Activated CD8-positive, alpha-beta memory T cell treated with anti-CD3 and anti-CD28 coated beads, Interleukin-2, amount 50 U/mL, for 48 hours (primary cell): ENCODE data around the gene ALG6.
"Not testable (repeated sequence)": the region's sequence is repeated elsewhere in the genome, so short reads cannot be mapped to it uniquely, and the experiment has no call there.

ENCODE experiments used
- DNase-seq: peaks from one replicate; pipeline ENCODE4 v3.0.0-alpha.2; 2020

Gene ALG6

DNA sequence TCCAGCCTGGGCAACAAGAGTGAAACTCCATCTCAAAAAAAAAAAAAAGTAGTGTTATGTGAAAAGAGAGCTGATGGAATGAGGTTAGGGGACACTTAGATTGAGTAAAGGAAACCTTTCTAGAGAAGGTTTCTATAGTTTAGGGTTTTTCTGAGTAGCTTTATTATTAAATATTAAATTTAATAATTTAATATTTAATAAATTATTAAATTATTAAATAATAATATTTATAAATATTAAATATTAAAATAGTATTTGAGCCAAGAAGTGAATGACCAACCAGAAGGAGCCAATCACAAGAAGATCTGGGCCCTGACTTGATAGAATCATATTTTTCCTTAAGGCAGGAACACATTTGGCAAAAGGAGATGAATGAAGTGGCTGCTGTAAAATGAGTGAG lies 50.7 kb downstream of the ALG6 start:
- DNase-seq = no peak

GRCh38 chr1:63420746-63421145 lies 53.3 kb downstream of the ALG6 start:
- DNase-seq = not testable (repeated sequence)

DNA sequence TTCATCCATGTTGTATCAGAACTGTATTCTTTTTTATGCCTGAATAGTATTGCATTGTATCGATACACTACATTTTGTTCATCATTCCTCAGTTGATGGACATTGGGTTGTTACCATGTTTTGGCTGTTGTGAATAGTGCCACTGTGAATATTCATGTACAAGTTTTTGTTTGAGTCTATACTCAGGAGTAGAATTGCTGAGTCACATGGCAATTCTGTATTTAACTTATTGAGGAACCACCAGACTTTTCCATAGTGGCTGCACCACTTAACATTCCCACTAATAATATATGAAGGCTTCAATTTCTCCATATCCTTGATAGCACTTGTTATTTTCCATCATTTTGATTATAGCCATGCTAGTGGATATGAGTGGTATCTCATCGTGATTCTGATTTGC lies 56.2 kb downstream of the ALG6 start:
- no peak for DNase-seq

DNA sequence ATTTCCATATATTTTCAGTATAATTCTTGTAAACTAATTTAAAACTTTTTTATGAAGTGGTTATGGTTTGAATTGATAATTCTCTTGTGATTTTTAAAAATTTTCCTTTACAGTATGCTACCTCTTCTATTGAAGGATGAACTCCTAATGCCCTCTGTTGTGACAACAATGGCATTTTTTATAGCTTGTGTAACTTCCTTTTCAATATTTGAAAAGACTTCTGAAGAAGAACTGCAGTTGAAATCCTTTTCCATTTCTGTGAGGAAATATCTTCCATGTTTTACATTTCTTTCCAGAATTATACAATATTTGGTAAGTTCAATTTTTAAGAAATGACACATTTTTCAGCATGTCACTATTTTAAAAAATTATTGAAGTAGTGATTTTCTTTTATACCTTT lies 61.4 kb downstream of the ALG6 start:
- no peak for DNase-seq

DNA sequence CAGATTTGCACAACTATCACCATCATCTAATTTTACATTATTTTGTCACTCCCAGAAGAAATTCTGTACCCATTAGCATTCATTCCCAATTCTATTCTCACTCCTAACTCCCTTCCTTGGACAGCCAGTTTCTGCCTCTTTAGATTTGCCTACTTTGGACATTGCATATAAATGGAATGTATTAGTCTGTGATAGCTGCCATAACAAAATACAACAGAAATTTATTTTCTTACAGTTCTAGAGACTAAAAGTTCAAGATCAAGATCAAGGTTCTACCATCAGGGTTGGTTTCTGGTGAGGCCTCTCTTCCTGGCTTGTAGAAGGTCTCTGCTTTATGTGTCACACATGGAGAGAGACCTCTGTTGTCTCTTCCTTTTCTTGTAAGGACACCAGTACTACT lies 61.9 kb downstream of the ALG6 start:
- no peak for DNase-seq

DNA sequence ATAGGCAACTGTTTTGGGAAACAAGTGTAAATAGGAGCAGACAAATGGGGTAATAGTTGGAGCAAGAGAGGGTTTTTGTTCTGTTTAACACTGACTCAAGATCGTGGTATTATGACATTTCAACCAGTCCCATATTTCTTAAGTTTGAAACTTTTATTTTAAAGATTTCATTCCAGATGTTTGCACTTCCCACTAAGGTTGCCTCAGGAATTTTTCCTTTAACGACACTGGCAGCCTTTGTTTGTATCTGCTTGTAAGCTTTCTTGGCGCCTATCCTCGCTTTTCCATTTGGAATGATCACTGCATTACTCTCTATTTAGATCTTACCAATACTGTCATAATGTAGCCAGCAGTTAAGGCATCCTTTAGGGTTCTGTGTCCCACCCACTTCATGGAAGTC lies 67.7 kb downstream of the ALG6 start:
- DNase-seq = no peak

DNA sequence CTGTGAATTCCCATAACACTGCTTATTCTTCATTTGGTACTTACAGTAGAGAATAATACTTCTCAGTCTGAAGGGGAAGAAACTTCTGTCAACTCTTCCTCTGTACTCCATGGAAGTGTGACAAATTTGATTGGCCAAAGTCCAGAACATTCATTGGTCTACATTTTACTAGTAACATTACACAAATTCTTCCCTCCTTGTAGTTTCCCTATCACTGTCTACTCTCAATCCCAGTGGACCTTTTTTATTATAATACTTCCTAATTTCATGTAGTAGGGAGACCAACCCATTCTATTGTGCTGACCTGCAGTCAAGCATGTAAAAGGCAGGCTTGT lies 74.7 kb downstream of the ALG6 start:
- no peak for DNase-seq

GRCh38 chr1:63448731-63449246 lies 81.4 kb downstream of the ALG6 start:
- no peak for DNase-seq

- no peak for DNase-seq
Observed at GRCh38 chr1:63450416-63450815, 83.0 kb downstream of the ALG6 start.

DNA sequence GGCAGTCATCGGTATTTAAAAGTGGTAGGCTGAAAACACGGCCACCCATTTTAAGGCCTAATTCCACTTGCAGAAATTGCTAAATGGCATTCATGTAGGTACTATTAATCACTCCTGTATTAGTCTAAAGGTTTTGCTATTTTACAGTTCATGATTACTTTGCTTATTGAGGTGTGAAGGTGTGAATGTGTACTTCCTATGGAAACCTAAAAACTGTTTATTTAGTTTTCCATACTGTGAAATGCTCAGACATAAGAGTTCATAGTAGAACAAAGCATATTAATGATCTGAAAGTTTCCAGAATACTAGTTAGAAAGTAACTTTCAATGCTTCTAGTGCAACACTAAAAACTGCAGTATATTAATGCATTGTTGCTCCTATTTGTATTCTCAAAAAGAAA lies 85.8 kb downstream of the ALG6 start:
- no peak for DNase-seq

GRCh38 chr1:63454269-63454668 lies 86.8 kb downstream of the ALG6 start:
- no peak for DNase-seq

- no peak for DNase-seq
Observed at GRCh38 chr1:63458750-63459149, 91.3 kb downstream of the ALG6 start.

GRCh38 chr1:63461661-63462230 lies 94.3 kb downstream of the ALG6 start:
- DNase-seq = no peak

GRCh38 chr1:63463248-63463647 lies 95.8 kb downstream of the ALG6 start:
- DNase-seq = no peak

- no peak for DNase-seq
Observed at GRCh38 chr1:63466181-63466580, 98.8 kb downstream of the ALG6 start.

DNA sequence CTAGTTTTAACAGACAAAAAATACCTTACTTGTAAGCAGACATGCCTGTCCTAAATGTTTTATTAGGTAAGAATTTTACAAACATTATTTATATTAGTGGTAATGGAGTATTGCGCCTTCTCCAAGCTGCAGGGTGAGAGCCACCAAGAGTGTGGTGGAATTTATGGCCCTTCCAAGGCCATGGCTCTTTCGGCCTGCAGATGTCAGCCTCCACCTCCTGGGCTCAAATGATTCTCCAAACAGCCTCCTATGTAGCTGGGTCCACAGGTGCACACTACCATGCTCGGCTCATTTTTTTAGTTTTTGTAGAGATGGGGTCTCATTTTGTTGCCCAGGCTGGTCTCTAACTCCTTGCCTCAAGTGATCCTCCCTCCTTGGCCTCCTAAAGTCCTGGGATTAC lies 99.3 kb downstream of the ALG6 start:
- DNase-seq = no peak

DNA sequence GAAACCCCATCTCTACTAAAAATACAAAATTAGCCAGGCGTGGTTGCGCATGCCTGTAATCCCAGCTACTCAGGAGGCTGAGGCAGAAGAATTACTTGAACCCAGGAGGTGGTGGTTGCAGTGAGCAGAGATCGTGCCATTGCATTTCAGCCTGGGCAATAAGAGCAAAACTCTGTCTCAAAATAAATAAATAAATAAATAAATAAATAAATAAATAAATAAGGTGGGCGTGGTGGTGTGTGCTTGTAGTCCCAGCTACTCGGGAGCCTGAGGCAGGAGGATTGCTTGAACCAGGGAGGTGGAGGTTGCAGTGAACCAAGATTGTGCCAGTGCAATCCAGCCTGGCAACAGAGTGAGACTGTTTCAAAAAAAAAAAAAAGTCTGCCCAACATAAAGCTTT lies 101.3 kb downstream of the ALG6 start:
- DNase-seq = not testable (repeated sequence)

GRCh38 chr1:63475761-63476160 lies 108.3 kb downstream of the ALG6 start:
- DNase-seq = no peak

- no peak for DNase-seq
Observed at GRCh38 chr1:63480057-63480456, 112.6 kb downstream of the ALG6 start.

DNA sequence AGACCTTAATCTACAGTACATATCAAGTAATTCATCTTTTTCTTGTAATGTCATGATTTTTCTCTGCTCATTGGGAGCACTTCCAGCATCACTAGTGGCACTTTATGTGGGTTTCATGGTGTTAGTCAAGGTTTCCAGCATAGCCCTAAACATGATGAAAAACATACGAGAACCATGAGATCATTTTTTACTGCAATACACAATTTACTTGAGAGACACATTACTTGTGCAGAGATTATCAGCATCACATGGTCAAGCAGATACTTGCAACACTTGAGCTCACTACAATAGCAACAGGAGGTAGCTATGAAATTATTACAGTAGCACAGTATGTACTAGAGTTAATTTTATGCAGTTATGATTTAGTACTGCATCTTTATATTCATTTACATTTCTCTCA lies 119.2 kb downstream of the ALG6 start:
- DNase-seq = no peak

- no peak for DNase-seq
Observed at GRCh38 chr1:63487336-63488065, 120.1 kb downstream of the ALG6 start.
